Activated naive CD8-positive, alpha-beta T cell treated with anti-CD3 and anti-CD28 coated beads for 36 hours (primary cell): ENCODE results near the gene TICAM2. TPM values are rescaled to one million over a fixed set of nuclear protein-coding genes. Genes with fewer than 3 reads are reported as not detected.

Experiments used
- DNase-seq: peaks from one replicate; pipeline ENCODE4 v3.0.0; 2021
- H3K27ac Mint-ChIP-seq: one replicate; pipeline ENCODE4 v1.8.0; 2022; ENCODE audit warnings: mild to moderate bottlenecking, moderate library complexity, mixed read lengths
- H3K27me3 Mint-ChIP-seq: one replicate; pipeline ENCODE4 v1.8.0; 2022; ENCODE audit warnings: mild to moderate bottlenecking, mixed read lengths
- H3K36me3 Mint-ChIP-seq: one replicate; pipeline ENCODE4 v1.8.0; 2021; ENCODE audit warnings: mild to moderate bottlenecking, mixed read lengths
- H3K4me1 Mint-ChIP-seq: one replicate; pipeline ENCODE4 v1.8.0; 2021; ENCODE audit warnings: mixed read lengths
- H3K4me3 Mint-ChIP-seq: one replicate; pipeline ENCODE4 v1.8.0; 2022; ENCODE audit warnings: mild to moderate bottlenecking, moderate library complexity, mixed read lengths
- H3K9me3 Mint-ChIP-seq: one replicate; pipeline ENCODE4 v1.8.0; 2022; ENCODE audit warnings: mixed read lengths
- total RNA-seq, 2 experiments: library from RNA; stranded (reverse); gene quantifications; one replicate each; pipeline ENCODE4 v1.2.3, GENCODE V29; 2021

TICAM2 gene
- total RNA-seq, 2 experiments from 2014 or later = 0.82 to 1.1 TPM

DNA sequence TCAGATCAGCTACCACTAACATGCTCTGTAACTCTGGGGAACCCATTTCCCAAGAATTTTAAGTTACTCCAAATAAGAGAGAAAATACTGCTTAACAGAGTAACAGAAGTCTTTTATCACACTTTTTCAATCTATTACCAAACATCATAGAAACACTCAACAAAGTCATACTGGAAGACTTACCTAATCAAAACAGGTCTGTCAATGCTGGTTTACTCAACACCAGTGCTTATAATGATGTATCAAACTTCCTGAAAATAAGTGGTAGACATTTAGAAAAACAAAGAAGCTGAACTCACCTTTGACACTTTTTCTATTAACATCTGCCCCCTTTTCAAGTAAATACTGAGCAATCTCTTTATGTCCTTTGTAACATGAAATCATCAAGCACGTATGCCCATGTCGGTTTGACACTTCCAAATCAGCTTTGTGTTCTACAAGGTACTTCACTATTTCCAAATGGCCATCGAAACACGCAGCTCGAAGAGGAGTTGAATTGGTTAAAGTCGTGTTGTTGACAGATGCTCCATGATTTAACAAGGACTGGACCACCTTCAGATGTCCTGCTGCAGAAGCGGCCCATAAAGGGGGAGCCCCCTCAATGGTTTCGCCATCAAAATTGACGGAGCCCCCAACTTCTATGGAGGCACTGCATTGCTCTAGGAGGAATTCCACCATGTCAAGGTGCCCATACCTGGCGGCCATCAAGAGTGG lies 59.5 kb downstream of the TICAM2 start:
- Mint-ChIP-seq H3K9me3 (peaks cover 7% of the 10 kb centered on the region), H3K27ac (peak overlapping the region; percentile 98), H3K4me1 (peaks cover 55% of the 10 kb centered on the region), H3K27me3 (no peaks in the 10 kb centered on the region), H3K4me3 (peak overlapping the region; percentile 97), H3K36me3 (peaks cover 69% of the 10 kb centered on the region)
- no peak for DNase-seq

DNA sequence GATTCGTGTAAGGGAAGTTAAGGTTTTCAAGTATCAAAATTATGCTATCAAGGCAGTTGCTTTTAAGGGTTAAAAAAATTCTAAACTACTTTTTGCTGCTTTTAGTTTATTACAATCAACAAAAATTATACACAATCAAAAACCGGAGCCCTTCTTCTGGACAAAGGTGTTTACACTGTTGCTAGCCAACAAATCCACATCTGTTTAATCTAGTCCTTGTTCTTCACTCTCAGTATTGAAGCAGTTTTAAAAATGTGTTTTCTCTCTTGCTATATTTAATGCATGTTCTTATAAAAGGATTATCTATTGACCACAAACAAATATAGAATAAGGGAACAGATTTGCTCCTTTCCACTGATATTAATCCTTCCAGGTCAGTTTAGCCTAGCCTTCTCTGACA lies 60.2 kb downstream of the TICAM2 start:
- peaks cover 73% of the 10 kb centered on the region for H3K36me3 Mint-ChIP-seq
- H3K27ac Mint-ChIP-seq = no peak overlapping the region

DNA sequence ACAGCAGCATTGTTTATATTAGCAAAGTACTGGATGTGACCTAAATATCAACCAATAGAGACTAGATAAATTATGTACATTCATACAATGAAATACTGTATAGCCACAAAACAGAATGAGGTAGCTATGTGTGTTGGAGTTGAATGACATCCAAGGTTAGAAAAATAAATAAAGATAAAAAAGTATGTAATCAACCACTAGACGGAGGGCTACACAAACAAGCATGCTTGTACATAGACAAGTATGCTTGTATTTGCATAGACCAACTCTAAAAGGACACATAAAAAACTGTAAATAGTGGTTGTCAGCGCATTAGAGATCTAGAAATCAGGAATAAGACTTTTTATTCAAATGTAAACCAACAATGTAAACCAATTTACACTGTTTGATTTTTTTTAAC lies 60.7 kb downstream of the TICAM2 start:
- Mint-ChIP-seq H3K27me3 (no peaks in the 10 kb centered on the region), H3K4me3 (peak overlapping the region; percentile 97), H3K36me3 (peaks cover 76% of the 10 kb centered on the region), H3K9me3 (peaks cover 7% of the 10 kb centered on the region), H3K4me1 (peaks cover 62% of the 10 kb centered on the region), H3K27ac (no peak overlapping the region)
- no peak for DNase-seq

More for the DNA sequence above, 60.2 kb downstream of the TICAM2 start:
- peak overlapping the region; percentile 97 for H3K4me3 Mint-ChIP-seq
- no peak for DNase-seq
- H3K9me3 Mint-ChIP-seq = peaks cover 7% of the 10 kb centered on the region
- no peaks in the 10 kb centered on the region for H3K27me3 Mint-ChIP-seq
- peaks cover 58% of the 10 kb centered on the region for H3K4me1 Mint-ChIP-seq

DNA sequence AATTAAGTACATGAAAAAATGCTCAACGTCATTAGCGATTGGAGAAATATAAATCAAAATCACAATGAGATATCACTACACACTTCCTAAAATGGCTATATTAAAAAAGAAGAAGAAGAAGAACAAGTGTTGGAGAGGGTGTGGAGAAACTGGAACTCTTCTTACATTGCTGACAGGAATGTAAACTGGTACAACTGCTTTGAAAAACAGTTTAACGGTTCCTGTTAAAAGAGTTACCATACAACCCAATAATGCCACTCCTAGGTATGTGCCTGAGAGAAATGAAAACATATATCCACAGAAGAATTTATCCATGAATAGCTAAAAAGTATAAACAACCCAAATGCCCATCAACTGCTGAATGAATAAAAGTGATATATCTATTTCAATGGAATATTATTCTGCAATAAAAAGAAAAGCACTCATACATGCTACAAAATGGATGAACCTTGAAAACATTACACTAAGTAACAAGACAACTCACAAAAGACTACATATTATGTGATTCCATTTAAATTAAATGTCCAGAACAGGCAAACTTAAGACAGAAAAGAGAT lies 66.7 kb downstream of the TICAM2 start:
- no peak for DNase-seq
- Mint-ChIP-seq H3K9me3 (peaks cover 1% of the 10 kb centered on the region), H3K27ac (no peak overlapping the region), H3K36me3 (peaks cover 59% of the 10 kb centered on the region), H3K4me3 (no peak overlapping the region), H3K27me3 (no peaks in the 10 kb centered on the region), H3K4me1 (peaks cover 72% of the 10 kb centered on the region)

DNA sequence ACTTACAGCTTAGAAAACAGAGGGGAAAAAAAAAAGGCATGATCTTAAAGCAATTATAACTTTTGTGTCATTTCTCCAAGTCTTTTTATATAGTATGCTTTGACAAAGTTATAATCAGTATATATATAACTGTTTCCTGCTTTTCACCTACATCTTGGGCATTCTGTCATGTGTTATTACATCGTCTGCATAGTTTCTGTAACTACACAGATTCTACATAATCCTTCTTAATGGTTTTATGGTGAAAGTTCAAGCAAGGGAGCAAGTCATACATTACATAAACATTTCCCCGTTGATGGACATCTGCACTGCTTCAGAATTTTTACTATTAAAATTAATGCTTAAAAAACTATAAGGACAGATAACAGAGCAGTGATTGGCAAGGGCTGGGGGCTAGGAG lies 69.8 kb downstream of the TICAM2 start:
- Mint-ChIP-seq H3K4me1 (peaks cover 67% of the 10 kb centered on the region), H3K9me3 (peaks cover 1% of the 10 kb centered on the region), H3K27ac (no peak overlapping the region), H3K27me3 (no peaks in the 10 kb centered on the region), H3K4me3 (no peak overlapping the region), H3K36me3 (peaks cover 39% of the 10 kb centered on the region)
- no peak for DNase-seq

DNA sequence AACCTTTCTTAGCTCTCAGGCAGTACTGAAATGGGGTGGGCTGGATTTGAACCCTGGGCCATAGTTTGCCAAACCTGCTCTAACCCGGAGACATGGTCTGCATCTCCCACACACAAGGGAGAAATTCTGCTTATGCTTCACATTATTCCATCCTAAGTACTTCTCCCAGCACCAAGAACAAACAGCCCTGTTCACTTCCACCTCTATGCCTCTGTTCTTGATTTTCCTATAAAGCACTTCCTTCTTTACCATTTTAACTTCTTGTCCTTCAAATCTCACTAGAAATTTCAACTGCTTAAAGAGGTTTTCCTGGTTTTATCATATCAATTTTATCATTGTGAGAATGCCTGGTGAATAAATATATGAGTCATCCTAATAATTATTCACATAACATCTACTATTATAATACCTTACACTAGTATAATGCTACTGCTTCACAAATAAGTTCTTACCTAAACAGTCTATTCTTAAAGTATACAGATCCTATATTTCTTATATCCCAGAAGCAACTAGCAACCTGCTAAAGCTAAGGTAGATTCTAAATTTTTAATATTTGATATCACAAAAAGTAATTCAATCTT lies 70.4 kb downstream of the TICAM2 start:
- H3K4me3 Mint-ChIP-seq = no peak overlapping the region
- H3K9me3 Mint-ChIP-seq = no peaks in the 10 kb centered on the region
- no peaks in the 10 kb centered on the region for H3K27me3 Mint-ChIP-seq
- peaks cover 62% of the 10 kb centered on the region for H3K4me1 Mint-ChIP-seq
- peaks cover 34% of the 10 kb centered on the region for H3K36me3 Mint-ChIP-seq
- H3K27ac Mint-ChIP-seq = no peak overlapping the region
- DNase-seq = no peak

DNA sequence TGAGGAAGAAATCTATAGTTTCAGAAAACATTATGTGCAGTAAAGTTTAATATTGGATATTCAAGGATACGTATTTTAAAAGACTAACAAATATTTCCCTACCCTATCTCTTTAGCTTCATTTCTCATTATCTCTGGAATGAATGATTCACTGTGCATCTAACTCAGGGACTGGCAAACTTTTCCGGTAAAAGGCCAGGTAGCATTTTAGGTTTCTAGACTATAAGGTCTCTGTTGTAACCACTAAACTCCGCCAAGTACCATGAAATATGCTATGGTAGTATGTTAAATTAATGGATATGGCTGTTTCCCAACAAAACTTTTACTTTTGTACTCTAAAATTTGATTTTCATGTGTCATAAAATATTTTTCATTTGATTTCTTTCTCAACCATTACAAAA lies 70.9 kb downstream of the TICAM2 start:
- no peak for DNase-seq
- Mint-ChIP-seq H3K27ac (no peak overlapping the region), H3K9me3 (no peaks in the 10 kb centered on the region), H3K4me1 (peaks cover 61% of the 10 kb centered on the region), H3K27me3 (no peaks in the 10 kb centered on the region), H3K36me3 (peaks cover 34% of the 10 kb centered on the region), H3K4me3 (no peak overlapping the region)

DNA sequence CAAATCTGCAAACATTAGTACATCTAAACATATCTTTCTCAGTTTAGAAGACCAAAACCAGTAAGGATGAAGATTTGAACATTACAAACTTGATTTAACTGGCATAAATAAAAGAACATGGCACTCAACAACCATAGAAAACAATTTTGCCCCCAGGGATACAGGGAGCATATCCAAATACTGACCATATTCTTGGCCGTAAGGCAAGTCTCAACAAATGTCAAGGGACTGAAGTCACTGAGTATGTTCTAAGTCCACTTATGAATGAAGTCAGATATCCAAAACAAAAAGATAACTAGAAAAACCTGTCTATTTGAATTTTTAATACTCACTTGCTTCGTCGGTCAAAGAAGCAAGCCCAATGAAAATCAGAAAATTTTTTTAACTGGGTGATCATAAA lies 71.9 kb downstream of the TICAM2 start:
- Mint-ChIP-seq H3K9me3 (no peaks in the 10 kb centered on the region), H3K27me3 (no peaks in the 10 kb centered on the region), H3K4me1 (peaks cover 57% of the 10 kb centered on the region), H3K4me3 (no peak overlapping the region), H3K36me3 (peaks cover 28% of the 10 kb centered on the region), H3K27ac (no peak overlapping the region)
- DNase-seq = no peak

Other genes with a start within 250 kb of the TICAM2 start
- gene FEM1C, start 57.7 kb downstream of the TICAM2 start, total RNA-seq = 10 to 100 TPM; 14.7 to 15.6 TPM
- 10 to 100 TPM; 41.5 to 41.6 TPM for gene TMED7, start 23.6 kb upstream of the TICAM2 start, total RNA-seq
- under 1 TPM; 0.37 to 0.56 TPM for gene CDO1, start 214.2 kb upstream of the TICAM2 start, total RNA-seq
- 10 to 100 TPM; 33.4 to 36.4 TPM for gene ATG12, start 239.1 kb upstream of the TICAM2 start, total RNA-seq
- 10 to 100 TPM; 91.7 to 96.8 TPM for gene AP3S1, start 239.5 kb upstream of the TICAM2 start, total RNA-seq